ENCODE measurements around the gene CADM1. TPM values are rescaled to one million over a fixed set of nuclear protein-coding genes. Genes with fewer than 3 reads are reported as not detected.

The CADM1 gene
- total and polyA plus RNA-seq, 9 of the 15 experiments (the other 6 are each of a cell fraction or from before 2014, with no cell fraction given): 0.42 TPM; not detected in 8

GRCh38 chr11:115352805-115353485, 151.3 kb downstream of the CADM1 start:
- in situ Hi-C loops (cut with MboI) (no loop called here), intact Hi-C loops (cut with micrococcal nuclease) (no loop called here)
- Histone ChIP-seq H4K20me1 (replicated peaks; ENCODE audit: control insufficient read depth, insufficient read depth, low read length) (no peaks in the 10 kb centered on the region), H3K79me2 (ENCODE audit: control insufficient read depth, insufficient read depth, low read length) (no peaks in the 10 kb centered on the region), H2AFZ (ENCODE audit: low read depth, low read length) (no peak overlapping the region), H3K27ac (ENCODE audit: extremely low read depth, low read depth, low read length) (no peak overlapping the region), H3K27me3 (ENCODE audit: control insufficient read depth in 2 of 2, insufficient read depth in 2 of 2, low read length in 2 of 2) (no peaks in the 10 kb centered on the region), H3K9me3 (replicated peaks; ENCODE audit: control insufficient read depth, insufficient read depth, low read depth, low read length) (no peaks in the 10 kb centered on the region), H3K9ac (ENCODE audit: insufficient read depth in 1 of 2, low read depth in 2 of 2, low read length in 2 of 2) (no peak overlapping the region), H3K36me3 (ENCODE audit: control insufficient read depth, insufficient read depth, low read length) (no peaks in the 10 kb centered on the region), H3K9me1 (ENCODE audit: control insufficient read depth, insufficient read depth, low read length) (no peaks in the 10 kb centered on the region), H3K4me1 (replicated peaks in 1 of 2; ENCODE audit: control insufficient read depth in 2 of 2, insufficient read depth in 2 of 2, low read length in 2 of 2) (no peaks in the 10 kb centered on the region), H3K4me2 (ENCODE audit: insufficient read depth, low read length) (no peak overlapping the region), H3K4me3 (no peak overlapping the region)
- CTCF ChIA-PET (ENCODE audit: low intra/inter-chr PET ratio): no interaction called here
- FAIRE-seq (no peak), DNase-seq (ENCODE audit: extremely low read depth in 1 of 4, low spot score in 3 of 4) (no peak), ATAC-seq (no peak)
- TF ChIP-seq BRCA1 (IDR thresholded peaks at IDR 0.05) (no peak), BRCA1 (CRISPR knock-in tag; IDR thresholded peaks at IDR 0.05) (no peak), SETDB1 (IDR thresholded peaks at IDR 0.05; ENCODE audit: low read length) (no peak), E2F5 (CRISPR knock-in tag; IDR thresholded peaks at IDR 0.05) (no peak), ZNF583 (CRISPR knock-in tag; IDR thresholded peaks at IDR 0.05) (no peak), HSF4 (CRISPR knock-in tag; IDR thresholded peaks at IDR 0.05; ENCODE audit: borderline replicate concordance) (no peak), TARDBP (IDR thresholded peaks at IDR 0.05) (no peak), SMARCA4 (IDR thresholded peaks at IDR 0.05) (no peak), ZNF140 (CRISPR knock-in tag; IDR thresholded peaks at IDR 0.05) (no peak), ELF4 (CRISPR knock-in tag; IDR thresholded peaks at IDR 0.05) (no peak)
- 2% methylated on average over 6 of the region's 6 CpGs for WGBS (ENCODE audit: insufficient coverage, low coverage, missing lambda C conversion rate)
- no TSS peak for BruUV-seq (replicated peaks)
- POLR2A ChIA-PET: no interaction called here

Measured in K562 (cell line).